Chondrocyte (in vitro differentiated cells): ENCODE measurements around the gene ADARB2. TPM values are rescaled to one million over a fixed set of nuclear protein-coding genes. Genes with fewer than 3 reads are reported as not detected.

Source experiments
- DNase-seq: peaks from one replicate; pipeline ENCODE4 v3.0.0; 2021; ENCODE audit warnings: mixed read lengths, low spot score
- H3K27ac Mint-ChIP-seq: one replicate; pipeline ENCODE4 v1.8.0; 2021; ENCODE audit warnings: mild to moderate bottlenecking, moderate library complexity, mixed read lengths; ENCODE audit not compliant: unreplicated experiment
- H3K27me3 Mint-ChIP-seq: 2 replicates; pipeline ENCODE4 v1.8.0; 2021; ENCODE audit warnings: low read depth, mixed read lengths
- H3K36me3 Mint-ChIP-seq: 2 replicates; pipeline ENCODE4 v1.8.0; 2021; ENCODE audit warnings: low read depth, mixed read lengths
- H3K4me1 Mint-ChIP-seq: 2 replicates; pipeline ENCODE4 v1.8.0; 2021; ENCODE audit warnings: low read depth, mild to moderate bottlenecking, mixed read lengths
- H3K4me3 Mint-ChIP-seq: one replicate; pipeline ENCODE4 v1.8.0; 2021; ENCODE audit warnings: mild to moderate bottlenecking, moderate library complexity, mixed read lengths; ENCODE audit not compliant: unreplicated experiment
- H3K9me3 Mint-ChIP-seq: 2 replicates; pipeline ENCODE4 v1.8.0; 2021; ENCODE audit warnings: low read depth, mixed read lengths
- total RNA-seq: library from RNA; stranded (reverse); gene quantifications from 3 replicates; pipeline ENCODE4 v1.2.1, GENCODE V29; 2021
- TF ChIP-seq, protein P1 (sequence below): fragments of 200-600 bp; sonication (generic); IDR thresholded peaks from 2 replicates; pipeline ENCODE4 v1.5.0; 2021; ENCODE audit warnings: antibody characterized with exemption, mild to moderate bottlenecking, moderate library complexity

ADARB2 gene
- total RNA-seq, 1 donor from 2014 or later: 3.3 TPM

- Mint-ChIP-seq H3K27me3 (peaks cover 7% of the 10 kb centered on the region), H3K27ac (no peak overlapping the region), H3K4me1 (peaks cover 6% of the 10 kb centered on the region), H3K4me3 (no peak overlapping the region), H3K36me3 (no peaks in the 10 kb centered on the region), H3K9me3 (no peaks in the 10 kb centered on the region)
- TF ChIP-seq, protein P1, sequence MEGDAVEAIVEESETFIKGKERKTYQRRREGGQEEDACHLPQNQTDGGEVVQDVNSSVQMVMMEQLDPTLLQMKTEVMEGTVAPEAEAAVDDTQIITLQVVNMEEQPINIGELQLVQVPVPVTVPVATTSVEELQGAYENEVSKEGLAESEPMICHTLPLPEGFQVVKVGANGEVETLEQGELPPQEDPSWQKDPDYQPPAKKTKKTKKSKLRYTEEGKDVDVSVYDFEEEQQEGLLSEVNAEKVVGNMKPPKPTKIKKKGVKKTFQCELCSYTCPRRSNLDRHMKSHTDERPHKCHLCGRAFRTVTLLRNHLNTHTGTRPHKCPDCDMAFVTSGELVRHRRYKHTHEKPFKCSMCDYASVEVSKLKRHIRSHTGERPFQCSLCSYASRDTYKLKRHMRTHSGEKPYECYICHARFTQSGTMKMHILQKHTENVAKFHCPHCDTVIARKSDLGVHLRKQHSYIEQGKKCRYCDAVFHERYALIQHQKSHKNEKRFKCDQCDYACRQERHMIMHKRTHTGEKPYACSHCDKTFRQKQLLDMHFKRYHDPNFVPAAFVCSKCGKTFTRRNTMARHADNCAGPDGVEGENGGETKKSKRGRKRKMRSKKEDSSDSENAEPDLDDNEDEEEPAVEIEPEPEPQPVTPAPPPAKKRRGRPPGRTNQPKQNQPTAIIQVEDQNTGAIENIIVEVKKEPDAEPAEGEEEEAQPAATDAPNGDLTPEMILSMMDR: no peak
- no peak for DNase-seq
These were observed 216.3 kb downstream of the ADARB2 start for GRCh38 chr10:1520909-1521565.

DNA sequence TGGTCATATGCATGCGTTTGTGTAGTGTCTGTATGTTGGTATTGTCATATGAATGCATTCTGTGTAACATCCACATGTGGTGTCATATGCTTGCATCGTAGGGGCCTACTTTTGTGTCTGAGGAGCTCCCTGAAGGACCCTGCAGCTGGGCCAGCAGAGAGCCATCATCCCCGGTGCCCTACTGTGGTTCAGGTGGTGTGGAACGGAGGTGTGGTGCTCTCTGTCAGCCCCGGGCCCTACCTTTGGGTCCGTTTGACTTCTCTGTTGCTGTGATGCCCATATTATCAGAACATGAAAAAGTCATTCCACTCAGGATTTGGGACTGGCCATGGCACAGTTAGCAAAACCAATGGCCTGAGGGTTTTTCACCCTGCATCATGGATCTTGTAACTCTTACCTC is 217.9 kb downstream of the ADARB2 start:
- no peak overlapping the region for H3K4me3 Mint-ChIP-seq
- H3K36me3 Mint-ChIP-seq: no peaks in the 10 kb centered on the region
- TF ChIP-seq, protein P1: no peak
- H3K9me3 Mint-ChIP-seq: no peaks in the 10 kb centered on the region
- no peak for DNase-seq
- peaks cover 6% of the 10 kb centered on the region for H3K4me1 Mint-ChIP-seq
- H3K27me3 Mint-ChIP-seq: peaks cover 3% of the 10 kb centered on the region
- no peak overlapping the region for H3K27ac Mint-ChIP-seq

GRCh38 chr10:1517684-1518083 is 219.6 kb downstream of the ADARB2 start:
- Mint-ChIP-seq H3K27ac (no peak overlapping the region), H3K9me3 (no peaks in the 10 kb centered on the region), H3K36me3 (no peaks in the 10 kb centered on the region), H3K4me3 (no peak overlapping the region), H3K4me1 (peaks cover 6% of the 10 kb centered on the region), H3K27me3 (peaks cover 2% of the 10 kb centered on the region)
- no peak for DNase-seq
- TF ChIP-seq, protein P1: no peak

- TF ChIP-seq, protein P1: no peak
- H3K36me3 Mint-ChIP-seq: no peaks in the 10 kb centered on the region
- H3K27ac Mint-ChIP-seq: no peak overlapping the region
- H3K4me3 Mint-ChIP-seq: no peak overlapping the region
- peaks cover 2% of the 10 kb centered on the region for H3K27me3 Mint-ChIP-seq
- H3K9me3 Mint-ChIP-seq: no peaks in the 10 kb centered on the region
- no peak for DNase-seq
- peaks cover under 1% of the 10 kb centered on the region for H3K4me1 Mint-ChIP-seq
These were observed 220.7 kb downstream of the ADARB2 start for GRCh38 chr10:1516492-1517165.

DNA sequence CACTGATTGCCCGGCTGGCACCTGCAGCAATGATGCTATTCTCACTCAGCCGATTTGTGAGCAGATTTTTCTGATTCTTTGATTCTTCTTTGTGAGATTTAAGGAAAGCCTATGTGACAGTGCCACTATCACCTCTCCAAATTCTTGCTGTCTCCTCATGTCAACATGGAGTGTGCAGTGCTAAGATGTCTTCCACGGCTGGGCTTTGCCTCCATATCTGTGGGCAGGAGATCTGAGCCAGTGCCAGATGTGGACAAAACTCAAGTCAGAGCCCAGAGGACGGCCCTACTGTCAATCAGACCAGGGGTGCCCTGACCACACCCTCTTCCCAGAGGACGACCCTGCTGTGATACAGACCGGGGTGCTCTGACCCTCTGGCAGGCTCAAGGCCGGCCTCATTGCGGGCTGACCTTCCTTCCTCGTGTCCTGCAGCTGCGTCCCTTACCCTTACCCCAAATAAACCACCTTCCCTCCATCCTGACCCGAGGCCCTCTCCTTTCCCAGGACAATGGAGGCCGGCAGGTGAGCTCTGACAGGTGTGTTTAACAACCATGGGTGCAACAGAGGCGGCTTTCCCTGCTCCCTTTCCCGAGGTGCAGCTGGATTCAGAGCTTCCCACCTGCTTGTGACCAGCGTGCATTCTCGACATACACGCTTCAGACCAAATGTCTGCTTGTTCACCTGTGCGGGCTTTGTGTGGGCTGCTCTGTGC is 221.4 kb downstream of the ADARB2 start:
- H3K9me3 Mint-ChIP-seq: no peaks in the 10 kb centered on the region

More for the DNA sequence above, 221.4 kb downstream of the ADARB2 start:
- Mint-ChIP-seq H3K4me3 (no peak overlapping the region), H3K4me1 (no peaks in the 10 kb centered on the region), H3K27ac (no peak overlapping the region), H3K36me3 (no peaks in the 10 kb centered on the region), H3K27me3 (peaks cover 6% of the 10 kb centered on the region)
- DNase-seq: no peak
- TF ChIP-seq, protein P1: no peak
